Measurements from ENCODE around the gene CDC34. TPM values are rescaled to one million over a fixed set of nuclear protein-coding genes. Genes with fewer than 3 reads are reported as not detected.

CDC34 gene
- total RNA-seq, 1 donor from 2014 or later = 111 TPM

DNA sequence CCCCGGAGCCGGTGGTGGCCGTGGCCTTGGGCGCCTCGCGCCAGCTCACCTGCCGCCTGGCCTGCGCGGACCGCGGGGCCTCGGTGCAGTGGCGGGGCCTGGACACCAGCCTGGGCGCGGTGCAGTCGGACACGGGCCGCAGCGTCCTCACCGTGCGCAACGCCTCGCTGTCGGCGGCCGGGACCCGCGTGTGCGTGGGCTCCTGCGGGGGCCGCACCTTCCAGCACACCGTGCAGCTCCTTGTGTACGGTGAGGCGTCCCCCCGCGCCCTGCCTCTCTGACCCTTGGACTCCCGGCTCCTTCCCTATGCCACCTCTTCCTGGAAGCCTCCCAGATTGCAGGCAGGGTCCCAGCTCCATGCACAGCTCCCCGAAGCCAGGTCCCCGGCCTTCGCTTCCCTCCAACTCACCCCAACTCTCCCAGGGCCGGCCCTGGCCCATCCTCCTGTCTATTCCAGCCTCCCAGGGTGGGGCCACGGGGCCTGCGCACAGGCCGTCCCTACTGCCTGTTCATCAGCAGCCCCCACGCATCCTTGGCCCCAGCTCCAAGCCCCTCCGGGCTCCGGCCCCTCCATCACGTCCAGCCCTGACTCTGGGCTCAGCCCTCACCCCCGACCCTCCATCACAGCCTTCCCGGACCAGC is 33.6 kb upstream of the CDC34 start:
- no peak for DNase-seq

DNA sequence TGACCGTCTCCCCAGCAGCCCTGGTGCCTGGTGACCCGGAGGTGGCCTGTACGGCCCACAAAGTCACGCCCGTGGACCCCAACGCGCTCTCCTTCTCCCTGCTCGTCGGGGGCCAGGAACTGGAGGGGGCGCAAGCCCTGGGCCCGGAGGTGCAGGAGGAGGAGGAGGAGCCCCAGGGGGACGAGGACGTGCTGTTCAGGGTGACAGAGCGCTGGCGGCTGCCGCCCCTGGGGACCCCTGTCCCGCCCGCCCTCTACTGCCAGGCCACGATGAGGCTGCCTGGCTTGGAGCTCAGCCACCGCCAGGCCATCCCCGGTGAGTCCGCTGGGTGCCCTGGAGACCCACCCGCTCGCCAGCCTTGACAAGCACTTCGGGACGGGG is 33.1 kb upstream of the CDC34 start:
- no peak for DNase-seq

- DNase-seq = no peak
Observed at GRCh38 chr19:498977-499623, 32.5 kb upstream of the CDC34 start.

DNA sequence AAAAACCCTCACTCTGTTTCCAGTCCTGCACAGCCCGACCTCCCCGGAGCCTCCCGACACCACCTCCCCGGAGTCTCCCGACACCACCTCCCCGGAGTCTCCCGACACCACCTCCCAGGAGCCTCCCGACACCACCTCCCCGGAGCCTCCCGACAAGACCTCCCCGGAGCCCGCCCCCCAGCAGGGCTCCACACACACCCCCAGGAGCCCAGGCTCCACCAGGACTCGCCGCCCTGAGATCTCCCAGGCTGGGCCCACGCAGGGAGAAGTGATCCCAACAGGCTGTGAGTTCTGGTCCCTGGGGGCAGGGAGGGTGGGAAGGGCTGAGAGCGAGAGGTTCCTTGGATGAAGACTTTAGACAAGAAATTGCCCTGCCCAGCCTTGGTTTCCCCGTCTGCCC is 29.9 kb upstream of the CDC34 start:
- no peak for DNase-seq

GRCh38 chr19:504616-505015 is 26.9 kb upstream of the CDC34 start:
- no peak for DNase-seq

- peak; percentile 93 for DNase-seq
Observed at GRCh38 chr19:506404-507285, 24.9 kb upstream of the CDC34 start.

- peak; percentile 100 for DNase-seq
Observed at GRCh38 chr19:507286-508203, 24.0 kb upstream of the CDC34 start, which contains the start of gene TPGS1. Gene TPGS1 (plus strand): TSS chr19:507497. CDS start chr19:507507, 10 bp downstream.

DNA sequence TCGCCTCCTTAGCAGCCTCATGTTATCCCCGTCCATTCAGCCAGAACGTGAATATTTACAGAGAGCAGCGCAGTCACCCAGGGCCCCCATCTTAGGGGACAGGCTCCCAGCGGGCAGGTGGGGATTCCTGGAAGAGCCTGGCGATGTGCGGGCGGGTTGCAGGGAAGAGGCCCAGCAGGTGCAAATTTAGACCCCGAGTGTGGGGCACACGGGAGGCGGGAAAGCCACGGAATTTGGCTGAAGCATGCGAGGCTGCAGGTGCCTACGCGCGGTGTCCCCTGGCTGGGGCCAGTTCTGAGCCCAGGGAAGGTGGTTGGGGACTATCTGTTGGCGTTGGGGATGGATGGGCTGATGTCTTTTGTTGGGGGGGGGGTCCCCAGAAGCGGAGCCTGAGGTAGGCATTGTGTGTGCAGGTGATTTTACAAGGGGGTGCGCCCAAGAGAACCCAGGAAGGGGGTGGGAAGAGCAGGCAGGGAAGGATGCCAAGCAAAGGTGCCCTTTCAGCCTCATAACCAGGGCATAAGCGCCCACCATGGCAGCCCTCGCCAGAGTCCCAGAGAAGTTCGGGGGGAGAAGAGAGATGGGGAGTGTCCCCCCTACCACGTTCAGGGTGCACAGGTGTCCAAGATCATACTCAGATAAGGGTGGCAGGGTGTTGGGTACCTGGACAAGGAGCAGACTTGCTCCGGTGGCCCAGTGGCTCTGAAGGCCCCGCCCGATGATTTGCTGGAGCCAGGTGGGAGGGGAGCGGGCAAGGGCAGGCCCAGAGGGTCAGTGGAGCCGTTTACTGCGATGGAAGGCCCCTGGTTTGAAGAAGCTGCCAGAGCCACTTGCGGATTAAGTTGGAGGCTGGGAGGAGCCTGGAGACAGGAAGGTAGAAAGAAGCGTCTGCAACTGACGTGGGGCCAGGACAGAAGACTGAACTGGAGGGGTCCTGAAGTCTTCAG is 23.1 kb upstream of the CDC34 start:
- no peak for DNase-seq

DNA sequence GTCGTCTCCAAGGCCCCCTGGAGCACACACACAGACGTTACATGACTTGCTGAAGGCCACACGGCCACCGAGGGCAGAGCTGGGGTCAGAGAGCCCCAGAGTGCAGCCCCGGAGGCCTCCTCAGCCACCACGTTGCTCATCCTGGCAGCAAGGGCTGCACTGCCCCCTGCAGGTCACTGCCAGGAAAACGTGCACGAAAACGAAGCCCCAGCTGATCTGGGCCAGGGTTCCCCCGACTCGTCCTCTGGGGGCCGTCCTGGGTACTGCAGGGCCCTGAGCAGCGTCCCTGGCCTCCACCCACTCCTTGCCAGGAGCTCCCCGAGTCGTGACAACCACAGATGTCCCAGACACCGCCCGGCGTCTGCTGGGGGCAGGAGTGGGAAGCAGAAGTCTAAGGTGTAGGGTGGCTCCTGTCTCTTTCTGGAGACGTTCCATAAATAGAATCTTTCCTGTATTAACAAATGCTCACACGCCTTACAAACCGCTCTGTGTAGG is 20.9 kb upstream of the CDC34 start:
- peak; percentile 95 for DNase-seq

DNA sequence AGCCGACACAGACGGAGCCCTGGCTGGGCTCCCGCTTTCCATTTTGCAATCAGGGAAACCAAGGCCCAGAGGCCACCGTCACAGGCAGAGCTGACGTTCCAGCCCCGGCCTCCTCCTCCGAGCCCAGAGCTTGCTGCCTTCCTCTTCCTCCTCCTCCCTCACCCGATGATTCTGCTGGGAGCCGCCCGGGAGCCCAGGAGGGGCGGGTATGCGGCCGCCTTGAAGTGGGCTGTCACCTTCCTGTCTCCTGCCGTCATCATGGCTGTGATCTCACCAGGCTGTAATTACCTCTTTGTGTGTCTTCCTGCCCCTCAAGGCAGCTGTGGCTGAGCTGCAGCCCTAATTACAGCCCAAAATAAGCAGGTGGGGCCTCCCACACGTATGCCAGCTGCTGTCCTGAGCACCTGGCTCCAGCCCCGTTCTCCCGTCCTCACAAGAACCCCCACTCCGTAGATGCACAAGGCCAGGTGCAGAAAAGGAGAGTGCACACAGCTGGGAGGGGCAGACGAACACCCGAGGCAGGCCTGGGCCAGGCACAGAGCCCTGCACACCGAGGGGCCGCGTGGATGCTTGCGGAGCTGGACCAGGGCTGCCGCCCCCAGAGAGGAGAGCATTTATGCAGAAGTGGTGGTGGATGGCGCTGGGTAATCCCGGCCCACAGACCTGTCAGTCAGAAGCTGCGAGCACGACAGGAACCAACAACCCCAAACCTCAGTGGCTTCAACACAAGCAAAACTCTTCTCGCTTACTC is 20.3 kb upstream of the CDC34 start:
- peak; percentile 89 for DNase-seq

DNA sequence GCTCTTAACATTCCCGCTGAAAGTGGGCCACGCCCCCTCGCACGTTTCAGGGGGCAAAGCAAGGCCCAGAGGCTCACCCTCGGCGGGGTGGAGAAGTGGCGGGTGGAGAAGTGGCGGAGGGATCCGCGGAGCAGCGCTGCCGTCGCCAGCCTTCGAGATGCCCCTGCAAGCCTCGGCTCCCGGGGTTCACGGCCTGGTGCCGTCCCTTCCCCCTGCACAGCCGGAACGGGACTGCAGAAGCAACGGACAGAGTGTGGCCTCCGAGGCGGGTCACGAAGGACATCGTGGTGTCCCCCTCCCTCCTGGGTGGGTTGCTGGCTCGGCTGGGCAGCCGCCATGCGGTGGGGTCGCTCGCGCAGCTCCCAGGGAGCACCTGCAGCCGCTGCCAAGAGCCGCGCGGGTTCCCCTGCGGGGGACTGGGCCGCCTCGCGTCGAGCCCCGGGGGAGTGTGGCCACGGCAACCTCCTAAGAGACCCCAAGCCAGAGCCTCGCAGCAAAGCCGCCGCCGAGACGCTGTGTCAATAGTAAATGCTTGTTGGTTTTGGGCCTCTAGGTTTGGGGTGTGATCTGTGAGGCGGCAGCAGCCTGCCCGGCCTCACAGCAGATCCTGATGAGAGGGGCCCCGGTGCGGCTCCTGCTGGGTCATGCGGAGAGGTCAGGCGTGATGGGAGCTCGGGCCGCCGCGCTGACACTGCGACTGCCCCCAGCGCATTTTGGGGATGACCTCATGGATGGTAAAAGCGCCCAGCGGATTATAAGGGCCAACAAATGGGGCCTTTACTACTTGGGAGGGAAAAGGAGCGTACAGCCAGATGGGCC is 18.8 kb upstream of the CDC34 start:
- DNase-seq = no peak

GRCh38 chr19:513368-514165 is 18.0 kb upstream of the CDC34 start:
- no peak for DNase-seq

- no peak for DNase-seq
Observed at GRCh38 chr19:514166-514663, 17.3 kb upstream of the CDC34 start.

- no peak for DNase-seq
Observed at GRCh38 chr19:517721-518597, 13.6 kb upstream of the CDC34 start.

GRCh38 chr19:518598-519231 is 12.8 kb upstream of the CDC34 start:
- DNase-seq = peak; percentile 39

DNA sequence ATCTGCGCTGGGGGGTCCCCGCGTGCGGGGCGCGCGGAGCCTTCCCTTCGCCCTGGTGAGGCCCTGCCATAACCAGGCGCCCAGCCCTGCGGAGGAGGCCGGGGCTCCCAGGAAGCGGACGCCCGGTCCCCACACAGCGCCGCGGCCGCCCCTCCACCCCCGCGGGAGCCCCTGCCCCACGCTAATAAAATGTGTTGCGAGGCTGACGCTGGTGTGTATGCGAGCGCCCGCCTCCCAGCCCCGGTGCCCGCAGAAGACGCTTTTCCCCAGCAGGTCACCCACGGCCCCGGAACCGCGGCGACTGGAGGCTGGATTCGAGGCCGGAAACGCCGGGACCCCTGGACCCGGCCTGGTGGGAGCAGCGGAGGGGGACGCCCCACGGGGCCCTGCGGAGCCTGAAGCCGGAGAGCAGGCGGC is 12.1 kb upstream of the CDC34 start:
- DNase-seq = no peak

GRCh38 chr19:522726-523125 is 8.8 kb upstream of the CDC34 start:
- DNase-seq = no peak

Data from dermis blood vessel endothelial cell (primary cell).